Endothelial cell (in vitro differentiated cells): ENCODE results near the gene GKN2. TPM values are rescaled to one million over a fixed set of nuclear protein-coding genes. Genes with fewer than 3 reads are reported as not detected.

Experiments
- DNase-seq: peaks from one replicate; pipeline ENCODE4 v3.0.0; 2021; ENCODE audit warnings: low spot score
- H3K27ac Mint-ChIP-seq: one replicate; pipeline ENCODE4 v1.8.0; 2021; ENCODE audit warnings: mixed read lengths, inconsistent platforms; ENCODE audit not compliant: unreplicated experiment
- H3K27me3 Mint-ChIP-seq: one replicate; pipeline ENCODE4 v1.8.0; 2021; ENCODE audit warnings: mild to moderate bottlenecking, moderate library complexity, mixed read lengths, inconsistent platforms; ENCODE audit not compliant: unreplicated experiment
- H3K36me3 Mint-ChIP-seq: one replicate; pipeline ENCODE4 v1.8.0; 2021; ENCODE audit warnings: mild to moderate bottlenecking, low read depth, mixed read lengths, inconsistent platforms; ENCODE audit not compliant: unreplicated experiment
- H3K4me1 Mint-ChIP-seq: one replicate; pipeline ENCODE4 v1.8.0; 2021; ENCODE audit warnings: mild to moderate bottlenecking, mixed read lengths, inconsistent platforms; ENCODE audit not compliant: unreplicated experiment
- H3K4me3 Mint-ChIP-seq: one replicate; pipeline ENCODE4 v1.8.0; 2021; ENCODE audit warnings: mild to moderate bottlenecking, mixed read lengths, inconsistent platforms; ENCODE audit not compliant: unreplicated experiment
- H3K9me3 Mint-ChIP-seq: one replicate; pipeline ENCODE4 v1.8.0; 2021; ENCODE audit warnings: mixed read lengths, inconsistent platforms; ENCODE audit not compliant: unreplicated experiment
- CTCF ChIP-seq: fragments of 200-600 bp; sonication (generic); IDR thresholded peaks from one replicate; pipeline ENCODE4 v1.5.0; 2021; ENCODE audit warnings: antibody characterized with exemption; ENCODE audit not compliant: unreplicated experiment
- long read RNA-seq: library from polyadenylated mRNA; unstranded; transcript quantifications from one replicate; pipeline ENCODE4 v2.0.0, GENCODE V29; 2020; ENCODE audit not compliant: unreplicated experiment
- total RNA-seq: library from RNA; stranded (reverse); fragmentation: NEBNext Ultra II Directional; extraction: Animal tissue kit (Norgen Biotek cat#: 25700); gene quantifications from one replicate; pipeline ENCODE4 v1.2.1, GENCODE V29; 2021; ENCODE audit not compliant: unreplicated experiment

GKN2 gene
- 0.36 TPM for total RNA-seq
- long read RNA-seq = 0 reads

- Mint-ChIP-seq H3K4me3 (no peak within 1 kb of the TSS), H3K9me3 (no peaks in the 10 kb centered on the region), H3K4me1 (no peaks in the 10 kb centered on the region), H3K27me3 (peaks cover 1% of the 10 kb centered on the region), H3K36me3 (no peaks in the 10 kb centered on the region), H3K27ac (no peak within 1 kb of the TSS)
- no peak for DNase-seq
- TF ChIP-seq CTCF = no peak
These were observed at the start of gene GKN2 for GRCh38 chr2:68952887-68953521. Gene GKN2 (minus strand): TSS chr2:68952893. CDS start chr2:68952861, 32 bp downstream.

GRCh38 chr2:69001879-69002278, 49.2 kb upstream of the GKN2 start:
- Mint-ChIP-seq H3K9me3 (no peaks in the 10 kb centered on the region), H3K4me1 (no peaks in the 10 kb centered on the region), H3K27ac (no peak overlapping the region), H3K4me3 (no peak overlapping the region), H3K36me3 (no peaks in the 10 kb centered on the region), H3K27me3 (no peaks in the 10 kb centered on the region)
- DNase-seq = no peak
- TF ChIP-seq CTCF = no peak

GRCh38 chr2:68997401-68997800, 44.7 kb upstream of the GKN2 start:
- Mint-ChIP-seq H3K27ac (no peak overlapping the region), H3K36me3 (no peaks in the 10 kb centered on the region), H3K27me3 (peaks cover 2% of the 10 kb centered on the region), H3K9me3 (no peaks in the 10 kb centered on the region), H3K4me3 (no peak overlapping the region), H3K4me1 (no peaks in the 10 kb centered on the region)
- TF ChIP-seq CTCF = no peak
- DNase-seq = no peak

GRCh38 chr2:68995916-68996315, 43.2 kb upstream of the GKN2 start:
- H3K27me3 Mint-ChIP-seq = peaks cover 2% of the 10 kb centered on the region
- no peak for TF ChIP-seq CTCF
- H3K27ac Mint-ChIP-seq = no peak overlapping the region
- no peak overlapping the region for H3K4me3 Mint-ChIP-seq
- H3K9me3 Mint-ChIP-seq = no peaks in the 10 kb centered on the region
- DNase-seq = no peak
- no peaks in the 10 kb centered on the region for H3K36me3 Mint-ChIP-seq
- no peaks in the 10 kb centered on the region for H3K4me1 Mint-ChIP-seq

- Mint-ChIP-seq H3K36me3 (no peaks in the 10 kb centered on the region), H3K4me1 (no peaks in the 10 kb centered on the region), H3K9me3 (no peaks in the 10 kb centered on the region), H3K4me3 (no peak overlapping the region), H3K27ac (no peak overlapping the region), H3K27me3 (peaks cover 2% of the 10 kb centered on the region)
- no peak for DNase-seq
- no peak for TF ChIP-seq CTCF
These were observed 42.2 kb upstream of the GKN2 start for GRCh38 chr2:68994864-68995263.
